Immature natural killer cell (primary cell): ENCODE data around the gene NOLC1. TPM values are rescaled to one million over a fixed set of nuclear protein-coding genes. Genes with fewer than 3 reads are reported as not detected.
A peak's percentile ranks its signal among the peaks of the same experiment; 100 is the strongest.

Experiments
- DNase-seq, 3 donors: peaks; one replicate each; pipeline ENCODE4 v3.0.0; 2022; ENCODE audit warnings: mixed read lengths in 1 of 3
- H3K27ac Mint-ChIP-seq, 6 donors: one replicate each; pipeline ENCODE4 v1.8.0; 2020; ENCODE audit warnings: mixed read lengths in 6 of 6, mild to moderate bottlenecking in 5 of 6, inconsistent platforms in 4 of 6, moderate library complexity in 3 of 6
- H3K27me3 Mint-ChIP-seq, 3 donors: one replicate each; pipeline ENCODE4 v1.8.0; 2020 to 2021; ENCODE audit warnings: low read depth in 3 of 3, mild to moderate bottlenecking in 3 of 3, mixed read lengths in 3 of 3, moderate library complexity in 3 of 3, inconsistent platforms in 1 of 3
- H3K36me3 Mint-ChIP-seq, 3 donors: one replicate each; pipeline ENCODE4 v1.8.0; 2020; ENCODE audit warnings: mixed read lengths in 3 of 3, inconsistent platforms in 2 of 3, mild to moderate bottlenecking in 2 of 3
- H3K4me1 Mint-ChIP-seq, 2 donors: one replicate each; pipeline ENCODE4 v1.8.0; 2020; ENCODE audit warnings: inconsistent platforms in 2 of 2, mild to moderate bottlenecking in 2 of 2, mixed read lengths in 2 of 2, moderate library complexity in 1 of 2
- H3K4me3 Mint-ChIP-seq, 5 donors: one replicate each; pipeline ENCODE4 v1.8.0; 2020; ENCODE audit warnings: mild to moderate bottlenecking in 5 of 5, mixed read lengths in 5 of 5, inconsistent platforms in 3 of 5, moderate library complexity in 3 of 5
- H3K9me3 Mint-ChIP-seq, 6 donors: one replicate each; pipeline ENCODE4 v1.8.0; 2020; ENCODE audit warnings: mild to moderate bottlenecking in 6 of 6, mixed read lengths in 6 of 6, inconsistent platforms in 4 of 6, moderate library complexity in 3 of 6
- polyA plus RNA-seq, 3 donors: library from polyadenylated mRNA; unstranded; fragments of 300-500 nt; fragmentation: Illumina TruSeq; gene quantifications; one replicate each; pipeline ENCODE4 v1.2.3, GENCODE V29; 2021

Gene NOLC1
- polyA plus RNA-seq, 3 donors from 2014 or later: 15.1 to 80.4 (median 29.4) TPM

DNA sequence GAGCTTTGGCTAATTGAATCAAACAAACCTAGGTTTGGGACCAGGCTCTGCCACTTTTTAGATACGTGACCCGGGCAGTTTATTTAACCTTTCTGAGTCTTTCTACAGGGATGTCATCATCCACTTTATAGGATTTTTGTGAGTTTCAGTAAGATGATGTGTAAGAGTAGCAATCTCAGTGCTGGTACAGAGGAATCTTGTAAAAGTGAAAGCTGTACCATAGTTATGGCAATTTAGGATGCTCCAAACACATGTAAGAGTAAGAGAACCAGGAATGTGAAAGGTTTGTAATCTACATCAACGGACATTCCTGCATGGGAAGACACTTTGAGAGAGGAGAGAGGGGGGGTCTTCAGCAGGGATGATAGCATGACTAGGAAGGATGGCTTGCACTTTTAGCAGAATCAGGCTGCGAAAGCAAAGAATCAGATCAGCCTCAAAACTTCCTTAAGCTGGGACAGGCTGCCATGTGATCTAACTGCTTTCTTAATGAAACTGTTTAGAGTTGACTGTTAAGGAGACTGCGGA lies 968 bp downstream of the NOLC1 start:
- Mint-ChIP-seq H3K36me3 (peaks cover 14 to 22% (median 14%) of the 10 kb centered on the region in 3 donors), H3K27me3 (peaks cover 0 to 10% (median 7%) of the 10 kb centered on the region in 3 donors), H3K4me3 (peak overlapping the region; percentile 91 to 98 (median 93)), H3K9me3 (no peaks in the 10 kb centered on the region), H3K27ac (peak overlapping the region; percentile 97 to 99 (median 99)), H3K4me1 (peaks cover 31 to 34% of the 10 kb centered on the region in 2 donors)
- DNase-seq: no peak

DNA sequence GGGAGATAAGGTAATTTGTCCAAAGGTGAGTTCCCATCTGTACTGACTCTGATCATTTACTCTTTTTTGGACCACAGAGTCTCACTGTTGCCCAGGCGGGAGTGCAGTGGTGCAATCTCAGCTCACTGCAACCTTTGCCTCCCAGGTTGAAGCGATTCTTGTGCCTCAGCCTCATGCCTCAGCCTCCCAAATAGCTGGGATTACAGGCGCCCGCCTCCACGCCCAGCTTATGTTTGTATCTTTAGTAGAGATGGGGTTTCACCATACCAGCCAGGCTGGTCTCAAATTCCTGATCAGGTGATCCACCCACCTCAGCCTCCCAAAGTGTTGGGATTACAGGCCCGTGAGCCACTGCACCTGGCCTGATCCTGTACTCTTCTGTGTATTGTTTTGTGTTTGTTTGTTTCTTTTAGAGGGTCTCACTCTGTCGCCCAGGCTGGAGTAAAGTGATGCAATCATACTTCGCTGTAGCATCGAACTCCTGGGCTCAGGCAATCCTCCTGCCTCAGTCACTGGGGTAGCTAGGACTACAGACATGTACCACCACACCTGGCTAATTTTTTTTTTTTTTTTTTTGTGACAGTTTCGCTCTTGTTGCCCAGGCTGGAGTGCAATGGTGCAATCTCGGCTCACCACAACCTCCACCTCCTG lies 2.4 kb downstream of the NOLC1 start:
- no peak for DNase-seq
- Mint-ChIP-seq H3K9me3 (no peaks in the 10 kb centered on the region), H3K27ac (peak overlapping the region; percentile 55 to 82 (median 69)), H3K4me3 (peak overlapping the region; percentile 13 to 55 (median 51)), H3K36me3 (peaks cover 7 to 26% (median 12%) of the 10 kb centered on the region in 3 donors), H3K27me3 (peaks cover 0 to 10% (median 7%) of the 10 kb centered on the region in 3 donors), H3K4me1 (peaks cover 31 to 34% of the 10 kb centered on the region in 2 donors)

DNA sequence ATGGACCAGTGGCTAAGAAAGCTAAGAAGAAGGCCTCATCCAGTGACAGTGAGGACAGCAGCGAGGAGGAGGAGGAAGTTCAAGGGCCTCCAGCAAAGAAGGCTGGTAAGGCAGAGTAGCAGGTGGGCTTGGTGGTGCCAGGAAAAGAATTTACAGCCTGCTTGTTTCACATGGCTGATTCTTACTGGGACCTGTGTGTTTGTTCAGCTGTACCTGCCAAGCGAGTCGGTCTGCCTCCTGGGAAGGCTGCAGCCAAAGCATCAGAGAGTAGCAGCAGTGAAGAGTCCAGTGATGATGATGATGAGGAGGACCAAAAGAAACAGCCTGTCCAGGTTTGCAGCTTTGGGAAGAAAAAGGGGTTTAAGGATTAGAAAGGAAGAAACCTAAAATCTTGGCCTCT lies 5.0 kb downstream of the NOLC1 start:
- no peak overlapping the region for H3K4me3 Mint-ChIP-seq
- H3K36me3 Mint-ChIP-seq: peaks cover 12 to 47% (median 27%) of the 10 kb centered on the region in 3 donors
- no peak for DNase-seq
- H3K27me3 Mint-ChIP-seq: peaks cover 0 to 6% (median 4%) of the 10 kb centered on the region in 3 donors
- H3K4me1 Mint-ChIP-seq: peaks cover 15 to 21% of the 10 kb centered on the region in 2 donors
- H3K9me3 Mint-ChIP-seq: no peaks in the 10 kb centered on the region
- peak overlapping the region in 2 of 6 donors; percentile 23 to 33 for H3K27ac Mint-ChIP-seq

DNA sequence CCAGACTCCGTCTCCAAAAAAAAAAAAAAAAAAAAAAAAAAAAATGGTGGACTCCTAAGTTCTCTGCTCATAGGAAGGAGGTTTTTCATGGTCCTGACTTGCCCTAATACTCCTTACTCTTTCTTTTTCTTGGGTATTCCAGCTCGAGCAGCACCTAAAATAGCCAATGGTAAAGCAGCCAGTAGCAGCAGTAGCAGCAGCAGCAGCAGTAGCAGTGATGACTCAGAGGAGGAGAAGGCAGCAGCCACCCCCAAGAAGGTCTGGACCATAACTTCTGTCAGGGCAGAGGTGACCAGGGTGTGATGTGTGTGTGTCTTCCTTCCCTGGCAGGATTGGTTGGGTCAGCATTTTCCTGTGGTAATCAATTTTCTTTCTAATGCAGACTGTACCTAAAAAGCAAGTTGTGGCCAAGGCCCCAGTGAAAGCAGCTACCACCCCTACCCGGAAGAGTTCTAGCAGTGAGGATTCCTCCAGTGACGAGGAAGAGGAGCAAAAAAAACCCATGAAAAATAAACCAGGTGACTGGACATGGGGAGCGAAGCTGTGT lies 6.9 kb downstream of the NOLC1 start:
- H3K4me3 Mint-ChIP-seq: no peak overlapping the region
- H3K36me3 Mint-ChIP-seq: peaks cover 12 to 60% (median 27%) of the 10 kb centered on the region in 3 donors
- peaks cover 0 to 9% of the 10 kb centered on the region in 2 donors for H3K4me1 Mint-ChIP-seq
- peak overlapping the region in 1 of 6 donors; percentile 23 for H3K27ac Mint-ChIP-seq
- DNase-seq: no peak
- peaks cover 0 to 1% (median 0%) of the 10 kb centered on the region in 3 donors for H3K27me3 Mint-ChIP-seq
- H3K9me3 Mint-ChIP-seq: no peaks in the 10 kb centered on the region

DNA sequence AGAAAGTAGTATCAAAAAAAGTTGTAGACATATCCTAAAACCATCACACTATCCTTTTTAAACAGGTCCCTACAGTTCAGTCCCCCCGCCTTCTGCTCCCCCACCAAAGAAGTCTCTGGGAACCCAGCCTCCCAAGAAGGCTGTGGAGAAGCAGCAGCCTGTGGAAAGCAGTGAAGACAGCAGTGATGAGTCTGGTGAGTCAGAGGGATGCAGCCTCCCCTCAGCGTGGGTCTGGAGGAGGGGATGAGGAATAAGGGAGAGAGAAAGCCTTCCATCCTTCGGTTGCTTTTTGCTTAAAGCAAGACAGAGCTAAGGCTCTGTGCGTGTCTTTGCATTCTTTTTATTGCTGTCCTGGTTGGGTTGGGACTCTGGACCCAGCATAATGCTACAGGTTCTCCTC lies 7.6 kb downstream of the NOLC1 start:
- Mint-ChIP-seq H3K4me1 (peaks cover 0 to 6% of the 10 kb centered on the region in 2 donors), H3K4me3 (no peak overlapping the region), H3K27ac (no peak overlapping the region), H3K9me3 (no peaks in the 10 kb centered on the region), H3K36me3 (peaks cover 12 to 61% (median 27%) of the 10 kb centered on the region in 3 donors), H3K27me3 (peaks cover 0 to 1% (median 0%) of the 10 kb centered on the region in 3 donors)
- no peak for DNase-seq

DNA sequence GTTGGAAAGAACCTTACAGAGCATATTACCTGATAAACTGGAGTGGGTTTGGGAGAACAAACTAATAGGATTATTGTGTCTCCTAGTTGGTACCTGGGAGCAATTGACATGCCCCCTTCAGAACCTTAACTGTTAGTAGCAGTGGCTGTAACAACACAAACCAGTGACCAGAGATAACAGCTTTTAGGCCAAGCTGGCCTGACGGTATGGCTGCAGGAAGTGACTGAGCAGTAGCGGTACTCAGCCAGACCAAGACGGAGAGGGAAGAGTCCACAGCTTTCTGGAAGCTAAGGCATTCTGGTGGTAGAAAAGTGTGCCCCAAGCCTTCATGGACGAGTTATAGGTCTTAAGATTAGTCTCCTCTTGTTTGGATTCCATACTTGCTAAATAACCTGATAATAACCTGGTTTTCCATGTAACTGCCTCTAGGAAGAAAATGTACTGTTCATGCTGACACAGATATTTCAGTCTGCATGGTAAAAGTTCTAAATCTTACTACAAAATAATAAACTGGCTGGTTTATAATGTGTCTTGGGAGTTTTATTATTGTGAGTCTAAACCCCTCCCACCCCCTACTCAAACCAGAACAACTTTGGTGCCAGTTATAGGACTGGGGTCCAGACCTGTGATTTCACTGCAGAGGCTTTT lies 11.3 kb downstream of the NOLC1 start:
- H3K27me3 Mint-ChIP-seq: peaks cover 0 to 1% (median 0%) of the 10 kb centered on the region in 3 donors

DNA sequence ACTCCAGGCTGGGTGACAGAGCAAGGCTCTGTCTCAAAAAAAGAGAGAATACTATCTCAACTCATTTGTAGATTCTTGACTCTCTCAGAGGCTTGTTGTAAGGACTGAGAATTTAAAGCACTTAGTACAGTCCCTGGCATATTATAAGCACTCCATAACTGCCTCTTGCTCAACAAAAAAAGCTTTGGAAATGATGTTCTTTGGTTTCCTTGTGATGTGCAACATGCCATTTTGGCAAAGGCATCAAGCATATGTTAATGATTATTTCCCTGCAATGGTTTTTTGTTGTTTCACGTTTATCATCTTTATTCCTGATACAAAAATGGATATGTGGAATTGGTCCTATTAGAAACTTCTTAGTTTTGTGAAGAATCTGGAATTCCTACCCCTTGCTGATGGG lies 15.7 kb downstream of the NOLC1 start:
- Mint-ChIP-seq H3K27ac (no peak overlapping the region), H3K4me3 (no peak overlapping the region), H3K27me3 (peaks cover 1 to 5% (median 4%) of the 10 kb centered on the region in 3 donors), H3K9me3 (no peaks in the 10 kb centered on the region), H3K4me1 (peaks cover 4 to 11% of the 10 kb centered on the region in 2 donors), H3K36me3 (peaks cover 0 to 15% (median 0%) of the 10 kb centered on the region in 3 donors)
- DNase-seq: no peak

More for the DNA sequence above, 11.3 kb downstream of the NOLC1 start:
- H3K4me3 Mint-ChIP-seq: no peak overlapping the region
- peak overlapping the region in 1 of 6 donors; percentile 36 for H3K27ac Mint-ChIP-seq
- no peaks in the 10 kb centered on the region for H3K9me3 Mint-ChIP-seq
- DNase-seq: no peak
- no peaks in the 10 kb centered on the region for H3K4me1 Mint-ChIP-seq
- peaks cover 2 to 46% (median 20%) of the 10 kb centered on the region in 3 donors for H3K36me3 Mint-ChIP-seq

DNA sequence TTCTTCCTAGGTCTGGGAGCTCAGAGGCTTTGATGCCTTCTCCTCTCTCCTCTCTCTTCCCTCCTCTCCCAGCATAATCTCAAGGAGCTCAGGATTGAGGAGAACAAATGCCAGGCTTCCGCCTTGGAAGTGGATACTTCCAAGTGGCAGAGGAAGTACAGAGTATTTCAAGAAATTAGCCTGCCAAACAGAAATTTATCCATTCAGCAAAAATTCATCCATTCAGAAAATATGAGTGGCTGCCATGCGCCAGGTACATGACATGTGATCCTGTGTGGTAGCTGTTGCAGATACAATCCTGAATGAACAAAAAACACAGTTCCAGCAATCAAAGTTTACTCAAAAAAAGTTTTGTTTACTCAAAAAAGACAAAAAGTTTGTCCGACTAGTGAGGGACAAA lies 18.4 kb downstream of the NOLC1 start:
- Mint-ChIP-seq H3K27me3 (peaks cover 3 to 5% (median 4%) of the 10 kb centered on the region in 3 donors), H3K36me3 (peaks cover 0 to under 1% (median 0%) of the 10 kb centered on the region in 3 donors), H3K9me3 (no peaks in the 10 kb centered on the region), H3K4me3 (peak overlapping the region in 1 of 5 donors; percentile 12), H3K4me1 (peaks cover 4 to 11% of the 10 kb centered on the region in 2 donors), H3K27ac (no peak overlapping the region)
- no peak for DNase-seq

DNA sequence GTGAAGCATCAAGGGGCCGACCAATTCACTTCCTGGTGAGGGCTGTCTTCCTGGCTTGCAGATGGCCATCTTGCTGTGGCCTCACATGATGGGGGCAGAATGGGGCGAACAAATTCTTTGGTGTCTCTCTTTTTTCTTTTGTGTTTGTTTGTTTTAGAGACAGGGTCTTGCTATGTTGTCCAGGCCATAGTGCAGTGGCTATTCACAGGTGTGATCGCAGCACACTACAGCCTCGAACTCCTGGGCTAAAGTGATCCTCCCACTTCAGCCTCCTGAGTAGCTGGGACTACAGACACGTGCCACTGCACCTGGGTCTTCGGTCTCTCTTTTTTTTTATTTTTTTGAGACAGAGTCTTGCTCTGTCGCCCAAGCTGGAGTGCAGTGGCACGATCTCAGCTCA lies 20.1 kb downstream of the NOLC1 start:
- H3K4me3 Mint-ChIP-seq: no peak overlapping the region
- H3K27me3 Mint-ChIP-seq: peaks cover 3 to 7% (median 5%) of the 10 kb centered on the region in 3 donors
- H3K36me3 Mint-ChIP-seq: no peaks in the 10 kb centered on the region
- no peaks in the 10 kb centered on the region for H3K9me3 Mint-ChIP-seq
- no peak for DNase-seq
- peaks cover 4 to 11% of the 10 kb centered on the region in 2 donors for H3K4me1 Mint-ChIP-seq
- H3K27ac Mint-ChIP-seq: no peak overlapping the region

DNA sequence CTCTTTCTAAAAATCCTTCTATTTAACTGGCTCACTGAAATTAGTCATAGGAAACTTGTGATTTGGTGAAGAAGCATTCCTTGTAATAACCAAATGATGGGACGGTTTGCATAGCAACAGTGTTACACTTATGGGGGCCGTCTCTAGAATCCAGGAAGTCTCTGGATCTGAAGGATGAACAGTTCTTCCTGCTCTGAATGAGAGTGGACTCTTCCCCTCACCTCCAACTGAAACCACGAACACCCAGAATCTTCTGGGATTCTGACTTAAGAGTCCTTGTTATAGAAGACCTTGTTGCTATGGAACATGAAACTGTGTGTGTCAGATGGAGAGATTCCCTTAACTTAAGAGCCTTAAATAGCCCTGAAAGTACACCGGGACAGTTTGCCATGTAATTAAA lies 23.2 kb downstream of the NOLC1 start:
- Mint-ChIP-seq H3K9me3 (no peaks in the 10 kb centered on the region), H3K4me1 (no peaks in the 10 kb centered on the region), H3K27ac (no peak overlapping the region), H3K4me3 (no peak overlapping the region), H3K36me3 (no peaks in the 10 kb centered on the region), H3K27me3 (peaks cover 0 to 3% (median 3%) of the 10 kb centered on the region in 3 donors)
- DNase-seq: no peak

DNA sequence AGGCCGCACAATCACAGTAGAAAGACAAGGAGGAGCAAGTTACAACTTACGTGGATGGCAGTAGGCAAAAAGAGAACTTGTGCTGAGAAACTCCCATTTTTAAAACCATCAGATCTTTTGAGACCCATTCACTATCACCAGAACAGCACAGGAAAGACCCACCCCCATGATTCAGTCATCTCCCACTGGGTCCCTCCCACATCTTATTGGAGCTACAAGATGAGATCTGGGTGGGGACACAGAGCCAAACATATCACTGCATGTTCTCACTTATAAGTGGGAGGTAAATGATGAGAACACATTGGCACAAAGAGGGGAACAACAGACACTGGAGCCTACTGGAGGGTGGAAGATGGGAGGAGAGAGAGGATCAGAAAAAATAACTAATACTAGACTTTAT lies 32.4 kb downstream of the NOLC1 start:
- peaks cover 7% of the 10 kb centered on the region in 2 donors for H3K4me1 Mint-ChIP-seq
- H3K9me3 Mint-ChIP-seq: no peaks in the 10 kb centered on the region
- no peak overlapping the region for H3K27ac Mint-ChIP-seq
- H3K36me3 Mint-ChIP-seq: no peaks in the 10 kb centered on the region
- no peak for DNase-seq
- no peak overlapping the region for H3K4me3 Mint-ChIP-seq
- peaks cover 0 to 3% (median 0%) of the 10 kb centered on the region in 3 donors for H3K27me3 Mint-ChIP-seq

DNA sequence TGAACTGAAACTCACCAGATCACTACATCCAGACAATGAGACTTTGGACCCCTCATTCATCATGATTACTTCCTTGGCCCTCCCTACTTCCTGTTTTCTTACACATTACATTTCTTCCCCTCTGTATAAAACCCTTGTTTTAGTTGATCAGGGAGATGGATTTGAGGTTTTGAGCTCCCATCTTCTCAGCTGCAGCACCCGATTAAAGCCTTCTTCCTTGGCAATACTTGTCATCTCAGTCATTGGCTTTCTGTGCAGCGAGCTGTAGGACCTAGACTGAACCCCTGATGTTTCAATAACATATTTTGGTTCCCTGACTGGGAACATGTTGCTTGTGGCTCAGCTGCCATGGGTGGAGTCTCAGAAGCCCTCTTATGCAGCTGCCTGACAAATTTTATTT lies 33.1 kb downstream of the NOLC1 start:
- Mint-ChIP-seq H3K27ac (no peak overlapping the region), H3K4me1 (peaks cover 8 to 9% of the 10 kb centered on the region in 2 donors), H3K4me3 (no peak overlapping the region), H3K36me3 (no peaks in the 10 kb centered on the region), H3K9me3 (no peaks in the 10 kb centered on the region), H3K27me3 (peaks cover 0 to 3% (median 0%) of the 10 kb centered on the region in 3 donors)
- DNase-seq: no peak

DNA sequence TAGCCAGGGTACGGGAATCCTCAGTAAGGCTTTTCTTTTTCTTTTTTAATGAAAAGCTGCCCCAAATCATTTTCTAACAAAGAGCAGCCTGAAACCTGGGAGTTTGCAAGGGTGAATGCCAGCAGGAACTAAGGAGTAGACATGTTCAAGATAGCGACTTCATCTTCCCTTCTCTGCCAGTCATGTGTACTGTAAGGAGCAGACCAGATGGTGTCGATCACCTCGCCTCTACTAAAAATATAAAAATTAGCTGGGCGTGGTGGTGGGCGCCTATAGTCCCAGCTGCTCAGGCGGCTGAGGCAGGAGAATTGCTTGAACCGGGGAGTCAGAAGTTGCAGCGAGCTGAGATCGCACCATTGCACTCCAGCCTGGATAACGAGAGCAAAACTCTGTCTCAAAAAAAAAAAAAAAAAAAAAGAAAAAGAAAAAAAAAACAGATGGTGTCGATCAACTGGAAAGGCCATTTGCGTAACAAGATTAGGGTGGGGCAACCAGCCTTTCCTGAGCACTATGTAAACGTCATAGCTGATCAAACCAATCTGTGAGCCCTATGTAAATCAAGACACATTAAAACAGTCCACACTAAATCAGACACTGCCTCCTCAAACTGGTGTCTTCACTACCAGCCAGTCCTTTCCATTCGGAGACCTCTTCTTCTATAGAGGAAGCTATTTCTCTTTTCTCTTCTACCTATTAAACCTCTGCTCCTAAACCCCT lies 33.8 kb downstream of the NOLC1 start:
- no peak for DNase-seq
- H3K4me3 Mint-ChIP-seq: no peak overlapping the region
- H3K36me3 Mint-ChIP-seq: no peaks in the 10 kb centered on the region
- peaks cover 0 to 3% (median 0%) of the 10 kb centered on the region in 3 donors for H3K27me3 Mint-ChIP-seq
- peak overlapping the region in 1 of 6 donors; percentile 8 for H3K27ac Mint-ChIP-seq
- no peaks in the 10 kb centered on the region for H3K9me3 Mint-ChIP-seq
- peaks cover 8 to 9% of the 10 kb centered on the region in 2 donors for H3K4me1 Mint-ChIP-seq
